ENCODE results near the gene IFI16.

DNA sequence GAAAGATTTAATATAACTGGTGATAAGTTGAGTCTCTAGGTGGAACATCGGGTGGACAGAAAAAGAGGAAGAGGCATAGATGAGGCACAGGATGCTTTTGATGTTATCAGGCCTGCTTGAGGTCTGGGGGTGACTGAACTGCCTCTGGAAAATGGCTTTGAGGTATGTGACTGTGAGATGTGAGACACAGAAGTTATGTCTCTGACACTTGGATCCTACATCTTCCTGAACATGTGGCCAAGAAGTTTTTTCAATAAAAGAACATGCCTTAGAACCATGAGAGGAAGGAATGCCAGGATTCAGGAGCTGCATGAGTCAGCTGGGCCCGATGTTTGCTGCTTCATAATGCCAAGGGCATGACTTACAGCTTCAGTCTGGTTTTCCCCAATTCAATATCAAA, 78.3 kb downstream of the IFI16 start:
- TF ChIP-seq, protein P1, sequence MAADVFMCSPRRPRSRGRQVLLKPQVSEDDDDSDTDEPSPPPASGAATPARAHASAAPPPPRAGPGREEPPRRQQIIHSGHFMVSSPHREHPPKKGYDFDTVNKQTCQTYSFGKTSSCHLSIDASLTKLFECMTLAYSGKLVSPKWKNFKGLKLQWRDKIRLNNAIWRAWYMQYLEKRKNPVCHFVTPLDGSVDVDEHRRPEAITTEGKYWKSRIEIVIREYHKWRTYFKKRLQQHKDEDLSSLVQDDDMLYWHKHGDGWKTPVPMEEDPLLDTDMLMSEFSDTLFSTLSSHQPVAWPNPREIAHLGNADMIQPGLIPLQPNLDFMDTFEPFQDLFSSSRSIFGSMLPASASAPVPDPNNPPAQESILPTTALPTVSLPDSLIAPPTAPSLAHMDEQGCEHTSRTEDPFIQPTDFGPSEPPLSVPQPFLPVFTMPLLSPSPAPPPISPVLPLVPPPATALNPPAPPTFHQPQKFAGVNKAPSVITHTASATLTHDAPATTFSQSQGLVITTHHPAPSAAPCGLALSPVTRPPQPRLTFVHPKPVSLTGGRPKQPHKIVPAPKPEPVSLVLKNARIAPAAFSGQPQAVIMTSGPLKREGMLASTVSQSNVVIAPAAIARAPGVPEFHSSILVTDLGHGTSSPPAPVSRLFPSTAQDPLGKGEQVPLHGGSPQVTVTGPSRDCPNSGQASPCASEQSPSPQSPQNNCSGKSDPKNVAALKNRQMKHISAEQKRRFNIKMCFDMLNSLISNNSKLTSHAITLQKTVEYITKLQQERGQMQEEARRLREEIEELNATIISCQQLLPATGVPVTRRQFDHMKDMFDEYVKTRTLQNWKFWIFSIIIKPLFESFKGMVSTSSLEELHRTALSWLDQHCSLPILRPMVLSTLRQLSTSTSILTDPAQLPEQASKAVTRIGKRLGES (CRISPR knock-in tag; IDR thresholded peaks at IDR 0.05; ENCODE audit: borderline replicate concordance): no peak
- TF ChIP-seq IKZF1 (IDR thresholded peaks at IDR 0.05): no peak
- TF ChIP-seq, protein P2, sequence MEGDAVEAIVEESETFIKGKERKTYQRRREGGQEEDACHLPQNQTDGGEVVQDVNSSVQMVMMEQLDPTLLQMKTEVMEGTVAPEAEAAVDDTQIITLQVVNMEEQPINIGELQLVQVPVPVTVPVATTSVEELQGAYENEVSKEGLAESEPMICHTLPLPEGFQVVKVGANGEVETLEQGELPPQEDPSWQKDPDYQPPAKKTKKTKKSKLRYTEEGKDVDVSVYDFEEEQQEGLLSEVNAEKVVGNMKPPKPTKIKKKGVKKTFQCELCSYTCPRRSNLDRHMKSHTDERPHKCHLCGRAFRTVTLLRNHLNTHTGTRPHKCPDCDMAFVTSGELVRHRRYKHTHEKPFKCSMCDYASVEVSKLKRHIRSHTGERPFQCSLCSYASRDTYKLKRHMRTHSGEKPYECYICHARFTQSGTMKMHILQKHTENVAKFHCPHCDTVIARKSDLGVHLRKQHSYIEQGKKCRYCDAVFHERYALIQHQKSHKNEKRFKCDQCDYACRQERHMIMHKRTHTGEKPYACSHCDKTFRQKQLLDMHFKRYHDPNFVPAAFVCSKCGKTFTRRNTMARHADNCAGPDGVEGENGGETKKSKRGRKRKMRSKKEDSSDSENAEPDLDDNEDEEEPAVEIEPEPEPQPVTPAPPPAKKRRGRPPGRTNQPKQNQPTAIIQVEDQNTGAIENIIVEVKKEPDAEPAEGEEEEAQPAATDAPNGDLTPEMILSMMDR (CRISPR knock-in tag; IDR thresholded peaks at IDR 0.05): no peak

All from HepG2 (cell line).